ENCODE results near the gene UNC50. TPM values are rescaled to one million over a fixed set of nuclear protein-coding genes. Genes with fewer than 3 reads are reported as not detected.

Gene UNC50
- total RNA-seq, 1 donor from 2014 or later = 32.0 TPM

GRCh38 chr2:98623657-98624056 is 15.3 kb downstream of the UNC50 start:
- no peak for TF ChIP-seq CTCF (IDR thresholded peaks at IDR 0.05; ENCODE audit: borderline replicate concordance)
- Histone ChIP-seq H3K27ac (replicated peaks) (no peak overlapping the region), H3K36me3 (peaks cover 36% of the 10 kb centered on the region), H3K4me3 (no peak overlapping the region), H3K27me3 (ENCODE audit: low read depth) (no peaks in the 10 kb centered on the region), H3K9me3 (replicated peaks) (no peaks in the 10 kb centered on the region), H3K4me1 (no peaks in the 10 kb centered on the region)
- peak; percentile 48 for DNase-seq
- intact Hi-C loops (cut with micrococcal nuclease) = no loop called here

DNA sequence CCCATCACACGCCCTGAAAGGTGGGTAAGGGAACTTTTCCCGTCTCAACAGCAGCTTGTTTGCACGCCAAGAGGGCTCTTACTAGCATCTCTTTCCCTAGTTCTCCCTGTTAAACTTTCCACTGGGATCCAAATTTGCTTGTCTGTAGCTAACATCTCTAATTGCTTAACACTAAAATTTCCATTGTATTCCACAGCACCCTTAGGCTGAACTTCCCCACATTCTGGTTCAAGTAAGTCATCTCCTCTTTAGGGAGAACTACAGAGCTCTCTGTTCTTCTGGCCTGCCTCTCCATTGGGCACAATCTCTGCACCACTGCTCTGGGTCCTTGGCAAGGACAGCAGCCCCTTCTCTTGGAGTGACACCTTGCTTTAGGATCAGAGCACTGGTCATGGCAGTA is 24.0 kb downstream of the UNC50 start:
- H3K4me3 ChIP-seq = no peak overlapping the region
- TF ChIP-seq CTCF (IDR thresholded peaks at IDR 0.05; ENCODE audit: borderline replicate concordance) = no peak
- no peak overlapping the region for H3K27ac ChIP-seq (replicated peaks)
- H3K9me3 ChIP-seq (replicated peaks) = no peaks in the 10 kb centered on the region
- no peaks in the 10 kb centered on the region for H3K4me1 ChIP-seq
- DNase-seq = no peak
- intact Hi-C loops (cut with micrococcal nuclease) = no loop called here
- peaks cover 66% of the 10 kb centered on the region for H3K36me3 ChIP-seq
- no peaks in the 10 kb centered on the region for H3K27me3 ChIP-seq (ENCODE audit: low read depth)

DNA sequence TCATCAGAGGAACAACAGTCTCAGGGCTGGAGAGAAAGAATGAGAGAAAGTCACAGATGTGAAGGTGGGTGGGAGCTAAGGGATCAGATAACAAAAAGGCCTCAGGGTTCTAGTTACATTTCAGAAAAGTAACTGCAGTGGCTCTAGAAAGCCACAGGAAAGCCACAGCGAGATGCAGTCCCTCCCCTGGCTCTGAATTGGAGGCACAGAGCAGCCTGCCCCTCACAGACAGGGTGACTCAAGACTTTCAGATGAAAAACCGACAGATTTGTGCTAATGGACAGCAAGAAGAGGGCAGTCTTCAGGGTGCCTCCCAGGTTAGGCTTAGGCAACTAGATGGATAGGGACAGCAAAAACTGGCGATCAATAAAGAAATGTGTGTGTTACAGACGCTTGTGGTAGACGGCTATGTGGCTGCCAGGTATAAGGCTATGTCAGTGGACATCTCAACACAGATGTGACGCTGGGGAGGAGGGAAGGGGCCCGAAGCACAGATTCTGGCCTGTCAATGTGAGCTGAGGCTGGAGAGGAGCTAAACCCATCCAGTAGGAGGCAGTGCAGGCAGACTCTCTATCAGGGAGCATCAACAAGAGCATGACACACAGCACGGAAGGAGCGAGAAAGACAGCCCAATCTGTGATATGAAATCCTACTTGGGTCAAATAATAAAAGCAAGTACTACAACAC is 26.2 kb downstream of the UNC50 start:
- Histone ChIP-seq H3K36me3 (peaks cover 81% of the 10 kb centered on the region), H3K4me1 (no peaks in the 10 kb centered on the region), H3K27ac (replicated peaks) (no peak overlapping the region), H3K9me3 (replicated peaks) (no peaks in the 10 kb centered on the region), H3K4me3 (no peak overlapping the region), H3K27me3 (ENCODE audit: low read depth) (no peaks in the 10 kb centered on the region)
- TF ChIP-seq CTCF (IDR thresholded peaks at IDR 0.05; ENCODE audit: borderline replicate concordance) = no peak
- intact Hi-C loops (cut with micrococcal nuclease) = no loop called here
- DNase-seq = no peak

DNA sequence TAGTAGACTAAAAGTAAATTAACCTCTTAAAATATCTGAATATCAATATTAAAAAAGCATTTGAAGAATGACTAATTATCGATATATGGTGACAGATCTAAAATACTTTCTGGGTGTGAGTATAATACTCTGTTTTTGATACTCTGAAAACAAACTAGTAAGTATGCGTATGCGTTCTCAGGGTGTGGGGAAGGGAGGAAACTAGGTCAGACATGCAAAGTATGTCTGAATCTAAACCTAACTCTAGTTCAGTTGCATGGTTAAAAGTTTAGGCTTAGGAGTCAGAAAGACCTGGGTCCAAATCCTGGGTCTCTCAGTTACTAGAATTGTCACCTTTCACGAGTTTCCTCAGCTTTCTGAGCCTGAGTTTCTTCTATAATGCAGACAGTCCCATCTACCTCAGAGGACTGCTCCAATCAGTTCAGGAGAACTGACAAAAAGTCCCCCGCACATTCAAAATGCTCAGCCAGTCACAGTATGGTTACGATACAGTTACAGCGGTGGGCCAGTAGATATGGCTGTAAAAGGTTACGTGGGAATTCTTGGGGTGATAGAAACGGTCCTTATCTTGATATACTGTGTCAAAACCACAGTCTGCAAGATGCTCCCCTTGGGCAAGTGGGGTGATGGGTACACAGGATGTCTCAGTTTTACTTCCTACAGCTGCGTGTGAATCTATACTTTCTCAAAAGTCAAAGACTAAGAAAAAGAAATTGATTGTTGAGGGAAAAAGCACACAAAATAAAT is 29.2 kb downstream of the UNC50 start:
- H3K4me1 ChIP-seq = no peaks in the 10 kb centered on the region
- no peaks in the 10 kb centered on the region for H3K27me3 ChIP-seq (ENCODE audit: low read depth)
- no peaks in the 10 kb centered on the region for H3K9me3 ChIP-seq (replicated peaks)
- intact Hi-C loops (cut with micrococcal nuclease) = no loop called here
- H3K4me3 ChIP-seq = no peak overlapping the region
- TF ChIP-seq CTCF (IDR thresholded peaks at IDR 0.05; ENCODE audit: borderline replicate concordance) = no peak
- no peak for DNase-seq
- peaks cover 70% of the 10 kb centered on the region for H3K36me3 ChIP-seq
- no peak overlapping the region for H3K27ac ChIP-seq (replicated peaks)

GRCh38 chr2:98643496-98644100 is 35.2 kb downstream of the UNC50 start:
- intact Hi-C loops (cut with micrococcal nuclease) = no loop called here
- Histone ChIP-seq H3K4me3 (no peak overlapping the region), H3K27me3 (ENCODE audit: low read depth) (no peaks in the 10 kb centered on the region), H3K4me1 (peaks cover 2% of the 10 kb centered on the region), H3K36me3 (peaks cover 57% of the 10 kb centered on the region), H3K27ac (replicated peaks) (no peak overlapping the region), H3K9me3 (replicated peaks) (no peaks in the 10 kb centered on the region)
- no peak for DNase-seq
- no peak for TF ChIP-seq CTCF (IDR thresholded peaks at IDR 0.05; ENCODE audit: borderline replicate concordance)

All from left ventricle myocardium inferior (tissue), 1 donor.